K562 (cell line): Measurements from ENCODE around the gene MLH3. TPM values are rescaled to one million over a fixed set of nuclear protein-coding genes. Genes with fewer than 3 reads are reported as not detected.

Experiments used
- ATAC-seq: fragments of 200-7000 bp; cut with Tn5 transposase; 3 replicates; pipeline ENCODE4 v1.9.1; 2020; ENCODE audit warnings: moderate library complexity
- BruUV-seq: library from RNA; stranded (reverse); fragments of 400-500 nt; replicated peaks from 2 replicates; lab custom pipeline; 2021; lab: Mats Ljungman, UMichigan
- CTCF ChIA-PET: fragments of 300-600 bp; formaldehyde crosslinking; extraction: SDS; loops from one replicate; lab custom pipeline; 2021; ENCODE audit warnings: low intra/inter-chr PET ratio; lab: Yijun Ruan, JAX
- POLR2A ChIA-PET: fragments of 300-600, 350-650 bp; sonication (Branson Sonifier 250); formaldehyde crosslinking; extraction: SDS; loops from one replicate; lab custom pipeline; 2021; ENCODE audit warnings: antibody characterized with exemption, inconsistent platforms; lab: Yijun Ruan, JAX
- DNase-seq, 4 experiments: peaks; one replicate each; pipeline versions ENCODE4 v3.0.0 to v3.0.0-alpha.2; 2011 to 2018; ENCODE audit warnings: low spot score in 3 of 4, mixed read lengths in 3 of 4; ENCODE audit errors: extremely low read depth in 1 of 4
- FAIRE-seq: peaks from 2 replicates; lab custom pipeline; 2011; peaks lifted over from hg19 to GRCh38; lab: Jason Lieb, UNC
- H2AFZ ChIP-seq: 2 replicates; pipeline ENCODE4 v1.6.0; 2011; ENCODE audit warnings: low read depth, low read length, control low read depth, inconsistent platforms
- H3K27ac ChIP-seq: fragments of 200-600 bp; 3 replicates; pipeline ENCODE4 v1.8.0; 2011; ENCODE audit warnings: low read depth, mild to moderate bottlenecking, control low read depth, inconsistent platforms, low read length, moderate library complexity, mixed read lengths; ENCODE audit errors: extremely low read depth
- H3K27me3 ChIP-seq, 2 experiments: fragments of 300-600 bp in 1 of 2; 2 replicates in 1 of 2; 3 replicates in 1 of 2; pipeline versions ENCODE4 v1.6.0 to v1.8.0; 2011; ENCODE audit warnings: inconsistent platforms in 2 of 2, low read length in 2 of 2, mild to moderate bottlenecking in 1 of 2, mixed read lengths in 1 of 2, moderate library complexity in 1 of 2; ENCODE audit not compliant: control insufficient read depth in 2 of 2, insufficient read depth in 2 of 2
- H3K36me3 ChIP-seq: fragments of 300-600 bp; 3 replicates; pipeline ENCODE4 v1.8.0; 2011; ENCODE audit warnings: mild to moderate bottlenecking, low read length, inconsistent platforms; ENCODE audit not compliant: control insufficient read depth, insufficient read depth
- H3K4me1 ChIP-seq, 2 experiments: fragments of 200-600 bp in 1 of 2; replicated peaks in 1 of 2; 2 replicates in 1 of 2; 3 replicates in 1 of 2; pipeline versions ENCODE4 v1.5.1 to v1.8.0; 2011; ENCODE audit warnings: inconsistent platforms in 2 of 2, low read length in 2 of 2, mild to moderate bottlenecking in 1 of 2, mixed read lengths in 1 of 2, moderate library complexity in 1 of 2; ENCODE audit not compliant: control insufficient read depth in 2 of 2, insufficient read depth in 2 of 2
- H3K4me2 ChIP-seq: 2 replicates; pipeline ENCODE4 v1.6.1; 2011; ENCODE audit warnings: low read length, control low read depth, inconsistent platforms, mixed read lengths; ENCODE audit not compliant: insufficient read depth
- H3K4me3 ChIP-seq: fragments of 200-600 bp; sonication (generic), shearing (Covaris generic); 2 replicates; pipeline ENCODE4 v1.5.1; 2016; ENCODE audit warnings: control low read depth, inconsistent platforms
- H3K79me2 ChIP-seq: fragments of 200-600 bp; 3 replicates; pipeline ENCODE4 v1.8.0; 2011; ENCODE audit warnings: low read length, inconsistent platforms; ENCODE audit not compliant: control insufficient read depth, insufficient read depth
- H3K9ac ChIP-seq, 2 experiments: 2 replicates each; pipeline versions ENCODE4 v1.6.0 to v1.6.1; 2011; ENCODE audit warnings: low read depth in 2 of 2, low read length in 2 of 2, control low read depth in 1 of 2, inconsistent platforms in 1 of 2, mild to moderate bottlenecking in 1 of 2, mixed read lengths in 1 of 2; ENCODE audit not compliant: insufficient read depth in 1 of 2
- H3K9me1 ChIP-seq: one replicate; pipeline ENCODE4 v1.6.0; 2011; ENCODE audit warnings: inconsistent platforms, mild to moderate bottlenecking, low read length, moderate library complexity; ENCODE audit not compliant: control insufficient read depth, insufficient read depth
- H3K9me3 ChIP-seq: replicated peaks from 2 replicates; pipeline ENCODE4 v1.5.1; 2011; ENCODE audit warnings: low read depth, low read length, inconsistent platforms; ENCODE audit not compliant: control insufficient read depth, insufficient read depth
- H4K20me1 ChIP-seq: replicated peaks from 2 replicates; pipeline ENCODE4 v1.6.1; 2011; ENCODE audit warnings: low read length, inconsistent platforms, mixed read lengths; ENCODE audit not compliant: control insufficient read depth, insufficient read depth
- GATAD2B ChIP-seq: fragments of 450-650 bp; IDR thresholded peaks from 2 replicates; pipeline ENCODE4 v1.6.1; 2017; ENCODE audit warnings: mild to moderate bottlenecking, borderline replicate concordance
- MCM2 ChIP-seq: fragments of 450-650 bp; IDR thresholded peaks from 2 replicates; pipeline ENCODE4 v1.6.1; 2017; ENCODE audit warnings: low read depth, mild to moderate bottlenecking
- MXD1 ChIP-seq: fragments of 250-450 bp; sonication (Bioruptor Pico); IDR thresholded peaks from 2 replicates; pipeline ENCODE4 v1.8.0; 2021; ENCODE audit warnings: borderline replicate concordance, mild to moderate bottlenecking, moderate library complexity; ENCODE audit not compliant: poor library complexity, severe bottlenecking
- PTRF ChIP-seq: fragments of 450-650 bp; IDR thresholded peaks from 2 replicates; pipeline ENCODE4 v1.6.1; 2016; ENCODE audit warnings: mild to moderate bottlenecking, missing genetic modification characterization, missing compliant biosample characterization
- SIN3B ChIP-seq: fragments of 450-650 bp; IDR thresholded peaks from 2 replicates; pipeline ENCODE4 v1.6.1; 2017; ENCODE audit warnings: low read depth, mild to moderate bottlenecking, moderate library complexity
- SPI1 ChIP-seq: IDR thresholded peaks from 2 replicates; pipeline ENCODE4 v1.6.1; 2011; ENCODE audit warnings: low read depth, low read length, control low read depth, borderline replicate concordance
- ZNF311 ChIP-seq: fragments of 250-450 bp; sonication (Bioruptor Pico); IDR thresholded peaks from 2 replicates; pipeline ENCODE4 v1.4.0; 2020; ENCODE audit warnings: mild to moderate bottlenecking, moderate library complexity
- WGBS: fragments of 100-300 bp; shearing (Covaris generic); methylation state at CpG from one replicate; pipeline ENCODE4 v1.1.6; 2016; ENCODE audit warnings: low coverage, mixed read lengths; ENCODE audit not compliant: insufficient coverage; ENCODE audit errors: missing lambda C conversion rate; 5-methylcytosine and 5-hydroxymethylcytosine counted together
- in situ Hi-C: fragments of 300-500 bp; cut with MboI; formaldehyde crosslinking; loops from 4 replicates; pipeline ENCODE4 v1.15.0; 2018; ENCODE audit warnings: inconsistent platforms, mixed read lengths
- intact Hi-C: fragments of 100-400 bp; cut with micrococcal nuclease; formaldehyde crosslinking; loops from 2 replicates; pipeline ENCODE4 v1.14.2; 2022
- polyA plus RNA-seq, 8 experiments: library from polyadenylated mRNA; depleted of rRNA in 4 of 8; stranded (reverse) in 5 of 8; unstranded in 3 of 8; fragments of >200 nt; fragmentation: Nextera tagmentation in 2 of 8; fragmentation: Illumina TruSeq in 1 of 8; extraction: Ambion mirVana in 2 of 8; extraction: Trizol in 1 of 8; gene quantifications; 2 replicates each; pipeline versions ENCODE4 v1.2.1 to v1.2.3, GENCODE V29; 2011 to 2014; ENCODE audit warnings: inconsistent platforms in 1 of 8, missing spikeins in 1 of 8
- total RNA-seq, 7 experiments: library from RNA; depleted of rRNA in 6 of 7; stranded (reverse); fragments of >200 nt in 6 of 7; fragmentation: Illumina TruSeq in 2 of 7; extraction: Trizol in 2 of 7; gene quantifications; 2 replicates each; pipeline versions ENCODE4 v1.2.1 to v1.2.3, GENCODE V29; 2011 to 2021; ENCODE audit warnings: low replicate concordance in 1 of 7
- TF ChIP-seq, protein P1 (sequence below), 2 experiments: fragments of 450-650 bp; IDR thresholded peaks; 2 replicates each; pipeline ENCODE4 v1.6.1; 2018; ENCODE audit warnings: mild to moderate bottlenecking in 2 of 2, low read depth in 1 of 2; ENCODE audit not compliant: partially characterized antibody in 2 of 2

The MLH3 gene
- total and polyA plus RNA-seq, 9 of the 15 experiments (the other 6 are each of a cell fraction or from before 2014, with no cell fraction given): 5.9 to 15.3 (median 10.7) TPM

- in situ Hi-C loops: no loop called here
- H3K27me3 ChIP-seq: no peaks in the 10 kb centered on the region
- ChIA-PET CTCF (no interaction called here), POLR2A (no interaction called here)
- DNase-seq (no peak), ATAC-seq (no peak), FAIRE-seq (no peak)
- no peaks in the 10 kb centered on the region for H3K9me1 ChIP-seq
- H3K4me1 ChIP-seq: peaks cover 0 to 9% of the 10 kb centered on the region in 2 experiments; a peak in 4 of 5 replicates
- no peak overlapping the region for H3K4me3 ChIP-seq
- no peaks in the 10 kb centered on the region for H3K9me3 ChIP-seq
- TF ChIP-seq, protein P1, sequence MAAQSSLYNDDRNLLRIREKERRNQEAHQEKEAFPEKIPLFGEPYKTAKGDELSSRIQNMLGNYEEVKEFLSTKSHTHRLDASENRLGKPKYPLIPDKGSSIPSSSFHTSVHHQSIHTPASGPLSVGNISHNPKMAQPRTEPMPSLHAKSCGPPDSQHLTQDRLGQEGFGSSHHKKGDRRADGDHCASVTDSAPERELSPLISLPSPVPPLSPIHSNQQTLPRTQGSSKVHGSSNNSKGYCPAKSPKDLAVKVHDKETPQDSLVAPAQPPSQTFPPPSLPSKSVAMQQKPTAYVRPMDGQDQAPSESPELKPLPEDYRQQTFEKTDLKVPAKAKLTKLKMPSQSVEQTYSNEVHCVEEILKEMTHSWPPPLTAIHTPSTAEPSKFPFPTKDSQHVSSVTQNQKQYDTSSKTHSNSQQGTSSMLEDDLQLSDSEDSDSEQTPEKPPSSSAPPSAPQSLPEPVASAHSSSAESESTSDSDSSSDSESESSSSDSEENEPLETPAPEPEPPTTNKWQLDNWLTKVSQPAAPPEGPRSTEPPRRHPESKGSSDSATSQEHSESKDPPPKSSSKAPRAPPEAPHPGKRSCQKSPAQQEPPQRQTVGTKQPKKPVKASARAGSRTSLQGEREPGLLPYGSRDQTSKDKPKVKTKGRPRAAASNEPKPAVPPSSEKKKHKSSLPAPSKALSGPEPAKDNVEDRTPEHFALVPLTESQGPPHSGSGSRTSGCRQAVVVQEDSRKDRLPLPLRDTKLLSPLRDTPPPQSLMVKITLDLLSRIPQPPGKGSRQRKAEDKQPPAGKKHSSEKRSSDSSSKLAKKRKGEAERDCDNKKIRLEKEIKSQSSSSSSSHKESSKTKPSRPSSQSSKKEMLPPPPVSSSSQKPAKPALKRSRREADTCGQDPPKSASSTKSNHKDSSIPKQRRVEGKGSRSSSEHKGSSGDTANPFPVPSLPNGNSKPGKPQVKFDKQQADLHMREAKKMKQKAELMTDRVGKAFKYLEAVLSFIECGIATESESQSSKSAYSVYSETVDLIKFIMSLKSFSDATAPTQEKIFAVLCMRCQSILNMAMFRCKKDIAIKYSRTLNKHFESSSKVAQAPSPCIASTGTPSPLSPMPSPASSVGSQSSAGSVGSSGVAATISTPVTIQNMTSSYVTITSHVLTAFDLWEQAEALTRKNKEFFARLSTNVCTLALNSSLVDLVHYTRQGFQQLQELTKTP (IDR thresholded peaks at IDR 0.05; ENCODE audit: low read depth in 1 of 2, partially characterized antibody in 2 of 2): no peak
- no peak for TF ChIP-seq GATAD2B
- TF ChIP-seq ZNF311: no peak
- TF ChIP-seq SIN3B: no peak
- no peak for TF ChIP-seq PTRF
- no peak for TF ChIP-seq MXD1 (CRISPR knock-in tag)
- TF ChIP-seq MCM2: no peak
- TF ChIP-seq SPI1: 0 out of 2 replicates have a peak, but pooled peaks have one; percentile 7
- peak overlapping the region; percentile 19; the same call in 1 of the 3 replicates for H3K27ac ChIP-seq
- H3K36me3 ChIP-seq: peaks cover 8% of the 10 kb centered on the region; the same call in 2 of the 3 replicates
- no peak overlapping the region for H3K4me2 ChIP-seq
- WGBS: 48% methylated on average over 5 of the region's 5 CpGs
- peaks cover 27% of the 10 kb centered on the region for H3K79me2 ChIP-seq
- H3K9ac ChIP-seq: no peak overlapping the region
- H4K20me1 ChIP-seq: no peaks in the 10 kb centered on the region
- intact Hi-C loops: no loop called here
- no peak overlapping the region for H2AFZ ChIP-seq
- no TSS peak for BruUV-seq
Observed at GRCh38 chr14:75053396-75054291, 2.4 kb upstream of the MLH3 start.
